Kidney (tissue), 14 donors: ENCODE measurements around the gene ZFP91. TPM values are rescaled to one million over a fixed set of nuclear protein-coding genes. Genes with fewer than 3 reads are reported as not detected.

Source experiments
- DNase-seq, 5 donors: peaks; one replicate each; pipeline ENCODE4 v3.0.0-alpha.2; 2013 to 2020
- FAIRE-seq: peaks from 2 replicates; lab custom pipeline; 2012; peaks lifted over from hg19 to GRCh38; lab: Jason Lieb, UNC
- H3K27ac ChIP-seq, 2 donors: one replicate each; pipeline ENCODE4 v1.7.0; 2013; ENCODE audit warnings: low read depth in 2 of 2, low read length in 2 of 2, inconsistent platforms in 1 of 2
- H3K27me3 ChIP-seq: one replicate; pipeline ENCODE4 v1.7.1; 2013; ENCODE audit warnings: low read length, inconsistent platforms; ENCODE audit not compliant: control insufficient read depth, insufficient read depth
- H3K36me3 ChIP-seq, 3 donors: one replicate each; pipeline versions ENCODE4 v1.7.0 to v1.7.1; 2013; ENCODE audit warnings: low read length in 3 of 3, control low read depth in 1 of 3, inconsistent platforms in 1 of 3; ENCODE audit not compliant: insufficient read depth in 3 of 3, control insufficient read depth in 2 of 3
- H3K4me1 ChIP-seq, 3 donors: one replicate each; pipeline versions ENCODE4 v1.7.0 to v1.7.1; 2013; ENCODE audit warnings: low read length in 3 of 3, inconsistent platforms in 1 of 3, low read depth in 1 of 3; ENCODE audit not compliant: control insufficient read depth in 2 of 3, insufficient read depth in 2 of 3
- H3K4me3 ChIP-seq, 3 donors: one replicate each; pipeline versions ENCODE4 v1.7.0 to v1.8.1; 2013; ENCODE audit warnings: low read length in 3 of 3, control low read depth in 1 of 3, inconsistent platforms in 1 of 3
- H3K9ac ChIP-seq, 3 donors: one replicate each; pipeline versions ENCODE4 v1.7.0 to v1.7.1; 2013; ENCODE audit warnings: low read length in 3 of 3, control low read depth in 1 of 3, inconsistent platforms in 1 of 3
- H3K9me3 ChIP-seq, 3 donors: one replicate each; pipeline versions ENCODE4 v1.7.0 to v1.7.1; 2013; ENCODE audit warnings: low read length in 3 of 3, control low read depth in 1 of 3, inconsistent platforms in 1 of 3; ENCODE audit not compliant: control insufficient read depth in 2 of 3, insufficient read depth in 1 of 3
- intact Hi-C: fragments of 100-400 bp; cut with DNase I; formaldehyde crosslinking; loops from one replicate; pipeline ENCODE4 v1.11.1; 2022
- polyA plus RNA-seq: library from polyadenylated mRNA; stranded (reverse); fragments of 350-450 nt; fragmentation: Illumina TruSeq; extraction: RNeasy Lipid Tissue Mini Kit (QIAGEN cat#74804); gene quantifications from one replicate; pipeline ENCODE4 v1.2.3, GENCODE V29; 2014; ENCODE audit warnings: low read depth, low replicate concordance; ENCODE audit not compliant: insufficient read depth
- total RNA-seq: library from RNA; stranded (reverse); fragmentation: NEBNext Ultra II Directional; extraction: Animal tissue kit (Norgen Biotek cat#: 25700); gene quantifications from one replicate; pipeline ENCODE4 v1.2.1, GENCODE V29; 2021
- TF ChIP-seq, protein P1 (sequence below): IDR thresholded peaks from 3 replicates; pipeline ENCODE4 v1.5.1; 2012; ENCODE audit warnings: mild to moderate bottlenecking, moderate library complexity, borderline replicate concordance; ENCODE audit not compliant: insufficient read depth; ENCODE audit errors: extremely low read depth
- donor health status: control.
- donor health status: control.
- donor health status: control.
- donor health status: control.
- donor health status: control.
- donor health status: DM: yes; HTN: yes; CAD: no.
- donor health status: Normal renal cell carcinoma (clear cell type).

ZFP91 gene
- total and polyA plus RNA-seq, 2 donors from 2014 or later, result 14.9 to 43.7 TPM

DNA sequence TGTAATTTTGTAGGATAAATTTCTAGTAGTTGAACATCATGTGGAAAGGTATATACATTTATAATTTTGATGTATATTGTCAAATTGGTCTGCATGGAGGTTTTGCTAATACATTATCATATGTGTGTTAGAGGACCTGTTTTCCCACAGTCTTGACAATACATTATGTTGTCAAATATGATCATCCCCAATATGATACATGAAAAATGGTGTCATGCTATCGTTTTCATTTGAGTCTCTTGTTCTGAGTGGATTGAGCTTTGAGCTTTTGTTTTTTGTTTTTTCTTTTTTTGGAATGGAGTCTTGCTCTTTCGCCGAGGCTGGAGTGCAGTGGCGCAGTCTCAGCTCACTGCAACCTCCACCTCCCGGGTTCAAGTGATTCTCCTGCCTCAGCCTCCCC is 29.5 kb downstream of the ZFP91 start:
- TF ChIP-seq, protein P1, sequence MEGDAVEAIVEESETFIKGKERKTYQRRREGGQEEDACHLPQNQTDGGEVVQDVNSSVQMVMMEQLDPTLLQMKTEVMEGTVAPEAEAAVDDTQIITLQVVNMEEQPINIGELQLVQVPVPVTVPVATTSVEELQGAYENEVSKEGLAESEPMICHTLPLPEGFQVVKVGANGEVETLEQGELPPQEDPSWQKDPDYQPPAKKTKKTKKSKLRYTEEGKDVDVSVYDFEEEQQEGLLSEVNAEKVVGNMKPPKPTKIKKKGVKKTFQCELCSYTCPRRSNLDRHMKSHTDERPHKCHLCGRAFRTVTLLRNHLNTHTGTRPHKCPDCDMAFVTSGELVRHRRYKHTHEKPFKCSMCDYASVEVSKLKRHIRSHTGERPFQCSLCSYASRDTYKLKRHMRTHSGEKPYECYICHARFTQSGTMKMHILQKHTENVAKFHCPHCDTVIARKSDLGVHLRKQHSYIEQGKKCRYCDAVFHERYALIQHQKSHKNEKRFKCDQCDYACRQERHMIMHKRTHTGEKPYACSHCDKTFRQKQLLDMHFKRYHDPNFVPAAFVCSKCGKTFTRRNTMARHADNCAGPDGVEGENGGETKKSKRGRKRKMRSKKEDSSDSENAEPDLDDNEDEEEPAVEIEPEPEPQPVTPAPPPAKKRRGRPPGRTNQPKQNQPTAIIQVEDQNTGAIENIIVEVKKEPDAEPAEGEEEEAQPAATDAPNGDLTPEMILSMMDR, result no peak

DNA sequence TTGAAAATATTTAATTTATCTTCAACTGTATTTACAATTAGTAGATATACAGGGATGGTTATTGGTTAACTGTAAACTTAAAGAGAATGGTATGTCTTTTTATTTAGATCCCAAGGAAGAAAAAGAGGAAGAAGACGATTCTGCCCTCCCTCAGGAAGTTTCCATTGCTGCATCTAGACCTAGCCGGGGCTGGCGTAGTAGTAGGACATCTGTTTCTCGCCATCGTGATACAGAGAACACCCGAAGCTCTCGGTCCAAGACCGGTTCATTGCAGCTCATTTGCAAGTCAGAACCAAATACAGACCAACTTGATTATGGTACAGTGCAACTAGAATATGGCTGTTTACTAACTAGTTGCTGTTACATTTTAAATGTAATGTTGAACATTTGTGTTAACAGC is 30.9 kb downstream of the ZFP91 start:
- Histone ChIP-seq H3K9me3 (no peaks in the 10 kb centered on the region), H3K9ac (no peak overlapping the region), H3K4me3 (no peak overlapping the region), H3K27me3 (no peaks in the 10 kb centered on the region), H3K27ac (no peak overlapping the region), H3K36me3 (peaks cover 7 to 39% (median 20%) of the 10 kb centered on the region in 3 donors), H3K4me1 (no peaks in the 10 kb centered on the region)
- TF ChIP-seq, protein P1, result no peak
- no peak for FAIRE-seq
- DNase-seq, result no peak
- intact Hi-C loops, result no loop called here

More for the DNA sequence above, 29.5 kb downstream of the ZFP91 start:
- DNase-seq (no peak), FAIRE-seq (no peak)
- H3K9me3 ChIP-seq, result no peaks in the 10 kb centered on the region
- no peak overlapping the region for H3K9ac ChIP-seq
- no peaks in the 10 kb centered on the region for H3K4me1 ChIP-seq
- H3K36me3 ChIP-seq, result peaks cover 7 to 27% (median 12%) of the 10 kb centered on the region in 3 donors
- H3K27me3 ChIP-seq, result no peaks in the 10 kb centered on the region
- no peak overlapping the region for H3K4me3 ChIP-seq
- intact Hi-C loops, result no loop called here
- H3K27ac ChIP-seq, result no peak overlapping the region

DNA sequence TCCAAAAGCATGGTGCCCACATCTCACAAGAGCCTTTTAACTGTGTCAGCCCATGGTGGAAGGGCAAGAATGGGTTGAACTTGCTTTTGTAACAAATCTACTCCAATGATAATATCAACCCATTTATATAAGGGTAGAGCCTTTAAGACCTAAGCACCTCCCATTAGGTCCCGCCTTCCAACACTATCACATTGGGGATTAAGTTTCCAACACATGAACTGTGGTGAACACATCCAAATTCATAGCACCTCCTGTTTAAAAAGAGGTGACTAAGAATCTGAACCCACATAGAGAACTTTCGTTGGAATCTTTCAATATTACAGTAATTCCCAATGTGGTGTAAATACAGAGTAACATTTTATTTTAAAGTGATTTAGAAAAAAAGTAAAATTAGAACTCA is 34.4 kb downstream of the ZFP91 start:
- Histone ChIP-seq H3K27me3 (no peaks in the 10 kb centered on the region), H3K4me3 (no peak overlapping the region), H3K36me3 (peaks cover 9 to 68% (median 34%) of the 10 kb centered on the region in 3 donors), H3K9me3 (no peaks in the 10 kb centered on the region), H3K27ac (no peak overlapping the region), H3K9ac (no peak overlapping the region), H3K4me1 (peaks cover 0 to 6% (median 0%) of the 10 kb centered on the region in 3 donors)
- DNase-seq (no peak), FAIRE-seq (no peak)
- TF ChIP-seq, protein P1, result no peak
- intact Hi-C loops, result no loop called here

- no peak overlapping the region for H3K4me3 ChIP-seq
- no peak overlapping the region for H3K27ac ChIP-seq
- FAIRE-seq (no peak), DNase-seq (no peak)
- intact Hi-C loops, result no loop called here
- H3K9ac ChIP-seq, result no peak overlapping the region
- H3K27me3 ChIP-seq, result no peaks in the 10 kb centered on the region
- TF ChIP-seq, protein P1, result no peak
- peaks cover 0 to 6% (median 0%) of the 10 kb centered on the region in 3 donors for H3K4me1 ChIP-seq
- no peaks in the 10 kb centered on the region for H3K9me3 ChIP-seq
- peaks cover 9 to 78% (median 35%) of the 10 kb centered on the region in 3 donors for H3K36me3 ChIP-seq
Measured at GRCh38 chr11:58615559-58615958, 36.7 kb downstream of the ZFP91 start.
